GM18499 (cell line): Measurements from ENCODE around the gene FBXO47.
"Not testable (repeated sequence)": the region's sequence is repeated elsewhere in the genome, so short reads cannot be mapped to it uniquely, and the experiment has no call there.

Experiments used
- ATAC-seq: cut with Tn5 transposase; IDR thresholded peaks from one replicate; pipeline ENCODE4 v1.9.1; 2021; ENCODE audit warnings: moderate number of reproducible peaks; ENCODE audit not compliant: insufficient read depth, unreplicated experiment

The FBXO47 gene

GRCh38 chr17:38925263-38925995 is 41.8 kb downstream of the FBXO47 start, which contains the start of gene LASP1NB:
Gene LASP1NB, plus strand, starts transcription at chr17:38925614.
- no peak for ATAC-seq

GRCh38 chr17:38922538-38923297 is 44.5 kb downstream of the FBXO47 start:
- ATAC-seq = no peak

GRCh38 chr17:38921756-38922411 is 45.3 kb downstream of the FBXO47 start:
- no peak for ATAC-seq

GRCh38 chr17:38920374-38921291 is 46.6 kb downstream of the FBXO47 start:
- no peak for ATAC-seq

GRCh38 chr17:38919316-38920078 is 47.7 kb downstream of the FBXO47 start:
- ATAC-seq = no peak

GRCh38 chr17:38918916-38919315 is 48.3 kb downstream of the FBXO47 start:
- ATAC-seq = no peak

- ATAC-seq = no peak
Measured at GRCh38 chr17:38918129-38918913, 48.9 kb downstream of the FBXO47 start.

- no peak for ATAC-seq
Measured at GRCh38 chr17:38917259-38917658, 49.9 kb downstream of the FBXO47 start.

GRCh38 chr17:38916771-38917170 is 50.4 kb downstream of the FBXO47 start:
- no peak for ATAC-seq

- ATAC-seq = no peak
Measured at GRCh38 chr17:38915639-38915995, 51.6 kb downstream of the FBXO47 start.

GRCh38 chr17:38914741-38915638 is 52.2 kb downstream of the FBXO47 start:
- no peak for ATAC-seq

- no peak for ATAC-seq
Measured at GRCh38 chr17:38912221-38912813, 54.9 kb downstream of the FBXO47 start.

- ATAC-seq = not testable (repeated sequence)
Measured at GRCh38 chr17:38911731-38912081, 55.5 kb downstream of the FBXO47 start.

GRCh38 chr17:38911081-38911730 is 56.0 kb downstream of the FBXO47 start:
- ATAC-seq = no peak

- no peak for ATAC-seq
Measured at GRCh38 chr17:38910325-38910724, 56.9 kb downstream of the FBXO47 start.

GRCh38 chr17:38908676-38909181 is 58.5 kb downstream of the FBXO47 start:
- no peak for ATAC-seq
